Mesendoderm (in vitro differentiated cells): ENCODE results near the gene BBS1.

ENCODE experiments used
- DNase-seq: peaks from one replicate; pipeline ENCODE4 v3.0.0; 2013
- H2AK5ac ChIP-seq: 2 replicates; pipeline ENCODE4 v1.6.1; 2013; ENCODE audit warnings: low read length, inconsistent platforms
- H2BK120ac ChIP-seq: 2 replicates; pipeline ENCODE4 v1.6.1; 2013; ENCODE audit warnings: low read depth, mild to moderate bottlenecking, low read length, moderate library complexity, mixed read lengths
- H2BK15ac ChIP-seq: replicated peaks from 2 replicates; pipeline ENCODE4 v1.6.1; 2013; ENCODE audit warnings: low read depth, mild to moderate bottlenecking, moderate library complexity
- H2BK5ac ChIP-seq: 2 replicates; pipeline ENCODE4 v1.6.1; 2013; ENCODE audit warnings: low read length, inconsistent platforms
- H3K18ac ChIP-seq: 2 replicates; pipeline ENCODE4 v1.6.1; 2013; ENCODE audit warnings: mild to moderate bottlenecking, low read length, mixed read lengths
- H3K23ac ChIP-seq: one replicate; pipeline ENCODE4 v1.6.1; 2013; ENCODE audit warnings: low read length
- H3K27ac ChIP-seq: 2 replicates; pipeline ENCODE4 v1.5.1; 2013; ENCODE audit warnings: low read depth, mild to moderate bottlenecking, inconsistent platforms, low read length, moderate library complexity
- H3K27me3 ChIP-seq: 2 replicates; pipeline ENCODE4 v1.6.1; 2013; ENCODE audit warnings: low read length, control low read depth, mild to moderate bottlenecking, inconsistent platforms; ENCODE audit not compliant: insufficient read depth, poor library complexity
- H3K36me3 ChIP-seq: 2 replicates; pipeline ENCODE4 v1.6.1; 2013; ENCODE audit warnings: low read length, inconsistent platforms; ENCODE audit not compliant: control insufficient read depth, insufficient read depth
- H3K4ac ChIP-seq: one replicate; pipeline ENCODE4 v1.6.1; 2013; ENCODE audit warnings: low read depth, mild to moderate bottlenecking, low read length, moderate library complexity
- H3K4me1 ChIP-seq: 2 replicates; pipeline ENCODE4 v1.6.1; 2013; ENCODE audit warnings: low read depth, low read length, inconsistent platforms; ENCODE audit not compliant: control insufficient read depth
- H3K4me2 ChIP-seq: 2 replicates; pipeline ENCODE4 v1.6.1; 2013; ENCODE audit warnings: low read length
- H3K4me3 ChIP-seq: 2 replicates; pipeline ENCODE4 v1.5.1; 2013; ENCODE audit warnings: mild to moderate bottlenecking, low read length
- H3K56ac ChIP-seq: one replicate; pipeline ENCODE4 v1.6.1; 2013; ENCODE audit warnings: low read length
- H3K79me1 ChIP-seq: 2 replicates; pipeline ENCODE4 v1.6.1; 2013; ENCODE audit warnings: low read length, inconsistent platforms
- H3K79me2 ChIP-seq: 2 replicates; pipeline ENCODE4 v1.6.1; 2013; ENCODE audit warnings: mild to moderate bottlenecking, low read length; ENCODE audit not compliant: control insufficient read depth, insufficient read depth
- H3K9ac ChIP-seq: 2 replicates; pipeline ENCODE4 v1.6.1; 2013; ENCODE audit warnings: low read length, inconsistent platforms
- H4K5ac ChIP-seq: one replicate; pipeline ENCODE4 v1.6.1; 2013; ENCODE audit warnings: low read length
- H4K8ac ChIP-seq: one replicate; pipeline ENCODE4 v1.6.1; 2013; ENCODE audit warnings: low read depth, mild to moderate bottlenecking, control low read depth, low read length, moderate library complexity
- whole genome bisulfite sequencing: extraction: QIAGEN DNeasy Blood & Tissue Kit; methylation state at CpG from one replicate; pipeline ENCODE4 v1.1.7; 2013; ENCODE audit warnings: low lambda C conversion rate, missing lambda C conversion rate; ENCODE audit not compliant: insufficient coverage; ENCODE audit errors: extremely low coverage; 5-methylcytosine and 5-hydroxymethylcytosine counted together

BBS1 gene

GRCh38 chr11:66569076-66569475 lies 58.6 kb downstream of the BBS1 start:
- Histone ChIP-seq H3K9ac (no peak overlapping the region), H3K79me1 (no peaks in the 10 kb centered on the region), H3K23ac (no peak overlapping the region), H3K18ac (no peak overlapping the region), H3K36me3 (no peaks in the 10 kb centered on the region), H3K27ac (no peak overlapping the region), H2BK15ac (no peak overlapping the region), H2BK120ac (no peak overlapping the region), H3K27me3 (no peaks in the 10 kb centered on the region), H2AK5ac (no peak overlapping the region), H4K8ac (no peak overlapping the region), H3K4me3 (no peak overlapping the region), H2BK5ac (peak overlapping the region; percentile 5), H4K5ac (no peak overlapping the region), H3K4ac (no peak overlapping the region), H3K4me1 (peaks cover 7% of the 10 kb centered on the region), H3K4me2 (no peak overlapping the region), H3K56ac (peak overlapping the region; percentile 47), H3K79me2 (no peaks in the 10 kb centered on the region)
- DNase-seq, result no peak
- WGBS, result no CpG with 5 or more reads among the region's 7 CpGs

DNA sequence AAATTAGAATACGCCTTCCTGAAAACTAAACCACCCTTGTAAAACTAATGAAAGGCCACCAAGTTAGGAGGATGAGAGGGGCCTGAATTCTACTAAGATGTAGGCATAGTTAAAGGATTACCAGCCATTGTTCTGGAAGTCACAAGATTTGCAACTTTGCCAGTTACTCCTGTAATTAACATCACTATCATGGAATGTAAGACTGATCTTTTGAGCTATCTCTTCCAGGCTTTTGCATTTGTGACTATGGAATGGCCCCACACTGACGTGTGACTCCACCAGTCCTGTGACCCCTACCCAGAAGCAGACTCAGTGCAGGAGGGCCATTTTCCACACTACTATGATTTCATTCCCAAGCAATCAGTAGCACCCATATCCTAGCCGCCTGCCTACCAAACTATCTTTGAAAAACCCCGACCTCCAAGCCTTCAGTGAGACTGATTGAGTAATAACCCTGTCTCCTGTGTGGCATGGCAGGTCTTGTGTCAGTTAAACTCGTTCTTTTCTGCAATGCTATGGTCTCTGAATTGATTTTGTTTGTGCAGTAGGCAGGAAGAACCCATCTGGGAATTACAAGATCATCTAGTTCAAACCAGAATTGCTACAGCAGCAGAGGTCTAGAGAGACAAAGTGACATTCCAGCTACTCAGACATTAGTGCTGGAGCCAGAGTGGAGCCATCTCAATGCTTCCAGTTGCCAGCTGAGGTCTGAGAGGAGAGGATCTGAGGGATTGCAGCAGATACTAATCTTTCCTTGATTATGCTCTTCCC lies 59.8 kb downstream of the BBS1 start:
- Histone ChIP-seq H3K56ac (peak overlapping the region; percentile 78), H3K9ac (peak overlapping the region; percentile 30), H3K79me2 (no peaks in the 10 kb centered on the region), H3K27ac (peak overlapping the region; percentile 69), H3K27me3 (no peaks in the 10 kb centered on the region), H3K4me2 (no peak overlapping the region), H4K5ac (no peak overlapping the region), H4K8ac (no peak overlapping the region), H3K36me3 (no peaks in the 10 kb centered on the region), H2BK15ac (peak overlapping the region; percentile 21), H3K4me1 (peaks cover 7% of the 10 kb centered on the region), H3K4ac (peak overlapping the region; percentile 44), H3K79me1 (no peaks in the 10 kb centered on the region), H3K18ac (peak overlapping the region; percentile 19), H2BK120ac (peak overlapping the region; percentile 19), H2AK5ac (no peak overlapping the region), H3K4me3 (no peak overlapping the region), H3K23ac (no peak overlapping the region), H2BK5ac (peak overlapping the region; percentile 26)
- peak; percentile 96 for DNase-seq
- WGBS, result no CpG with 5 or more reads among the region's 5 CpGs

- Histone ChIP-seq H4K8ac (no peak overlapping the region), H3K27me3 (no peaks in the 10 kb centered on the region), H3K18ac (peak overlapping the region; percentile 19), H3K4me3 (no peak overlapping the region), H2BK120ac (no peak overlapping the region), H2AK5ac (no peak overlapping the region), H3K79me2 (no peaks in the 10 kb centered on the region), H3K4me2 (no peak overlapping the region), H3K36me3 (no peaks in the 10 kb centered on the region), H3K56ac (peak overlapping the region; percentile 71), H3K79me1 (no peaks in the 10 kb centered on the region), H3K4ac (no peak overlapping the region), H2BK15ac (no peak overlapping the region), H3K9ac (no peak overlapping the region), H2BK5ac (peak overlapping the region; percentile 54), H3K27ac (no peak overlapping the region), H3K23ac (no peak overlapping the region), H3K4me1 (peaks cover 7% of the 10 kb centered on the region), H4K5ac (no peak overlapping the region)
- DNase-seq, result no peak
- WGBS, result no CpG with 5 or more reads among the region's 2 CpGs
Observed at GRCh38 chr11:66570850-66571180, 60.4 kb downstream of the BBS1 start.

GRCh38 chr11:66579017-66579606 lies 68.7 kb downstream of the BBS1 start:
- Histone ChIP-seq H3K4me3 (no peak overlapping the region), H2BK120ac (no peak overlapping the region), H3K4me2 (no peak overlapping the region), H3K27ac (no peak overlapping the region), H2AK5ac (no peak overlapping the region), H2BK5ac (no peak overlapping the region), H4K5ac (no peak overlapping the region), H3K79me2 (no peaks in the 10 kb centered on the region), H3K4me1 (no peaks in the 10 kb centered on the region), H3K79me1 (no peaks in the 10 kb centered on the region), H3K56ac (no peak overlapping the region), H3K27me3 (no peaks in the 10 kb centered on the region), H2BK15ac (no peak overlapping the region), H3K36me3 (no peaks in the 10 kb centered on the region), H4K8ac (no peak overlapping the region), H3K4ac (no peak overlapping the region), H3K23ac (no peak overlapping the region), H3K18ac (no peak overlapping the region), H3K9ac (no peak overlapping the region)
- DNase-seq, result peak; percentile 70
- WGBS, result no CpG with 5 or more reads among the region's 25 CpGs

DNA sequence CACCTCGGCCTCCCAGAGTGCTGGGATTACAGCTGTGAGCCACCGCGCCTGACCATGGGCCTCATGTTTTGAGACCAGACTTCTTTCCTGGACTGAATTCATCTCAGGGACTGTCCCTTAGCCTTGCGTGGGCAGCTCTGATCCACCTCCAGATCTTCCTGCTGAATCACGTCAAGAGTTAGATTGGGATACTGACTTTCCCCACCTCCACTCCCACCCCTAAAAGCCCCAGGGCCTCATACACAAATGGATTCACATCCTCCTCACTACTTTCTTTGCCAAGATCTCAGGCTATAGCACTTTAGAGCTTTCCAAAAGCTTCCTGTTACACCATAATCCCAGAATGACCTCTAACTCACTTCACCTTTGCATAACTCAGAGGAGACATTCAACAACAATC lies 70.4 kb downstream of the BBS1 start:
- no peak for DNase-seq
- WGBS, result no CpG with 5 or more reads among the region's 5 CpGs
- no peak overlapping the region for H4K8ac ChIP-seq

More for the DNA sequence above, 70.4 kb downstream of the BBS1 start:
- no peak overlapping the region for H3K4me2 ChIP-seq
- no peaks in the 10 kb centered on the region for H3K79me1 ChIP-seq
- no peak overlapping the region for H2BK15ac ChIP-seq
- H3K27ac ChIP-seq, result no peak overlapping the region
- H3K18ac ChIP-seq, result no peak overlapping the region
- H3K27me3 ChIP-seq, result no peaks in the 10 kb centered on the region
- no peaks in the 10 kb centered on the region for H3K4me1 ChIP-seq
- H3K36me3 ChIP-seq, result no peaks in the 10 kb centered on the region
- no peak overlapping the region for H2BK5ac ChIP-seq
- H3K4me3 ChIP-seq, result no peak overlapping the region
- H3K4ac ChIP-seq, result no peak overlapping the region
- no peak overlapping the region for H3K23ac ChIP-seq
- H3K79me2 ChIP-seq, result no peaks in the 10 kb centered on the region
- no peak overlapping the region for H3K56ac ChIP-seq
- H2BK120ac ChIP-seq, result no peak overlapping the region
- no peak overlapping the region for H2AK5ac ChIP-seq
- H3K9ac ChIP-seq, result no peak overlapping the region
- H4K5ac ChIP-seq, result no peak overlapping the region
